Panc1 (cell line): ENCODE measurements around the gene PLEKHG4B. TPM values are rescaled to one million over a fixed set of nuclear protein-coding genes. Genes with fewer than 3 reads are reported as not detected.

Source experiments
- ATAC-seq: fragments of 200-7000 bp; cut with Tn5 transposase; 2 replicates; pipeline ENCODE4 v1.9.1; 2020; ENCODE audit warnings: mild to moderate bottlenecking, moderate library complexity
- BruUV-seq: library from RNA; stranded (reverse); fragments of 400-500 nt; replicated peaks from 2 replicates; lab custom pipeline; 2021; lab: Mats Ljungman, UMichigan
- CTCF ChIA-PET: fragments of 300-600 bp; sonication (Branson Sonifier 250); formaldehyde crosslinking; loops from one replicate; lab custom pipeline; 2022; ENCODE audit warnings: antibody characterized with exemption; lab: Charles Lee
- POLR2A ChIA-PET: fragments of 300-600 bp; sonication (Branson Sonifier 250); formaldehyde crosslinking; loops from one replicate; lab custom pipeline; 2022; ENCODE audit warnings: antibody characterized with exemption; lab: Charles Lee
- DNase-seq: peaks from one replicate; pipeline ENCODE4 v3.0.0-alpha.2; 2010; ENCODE audit warnings: low read depth, low spot score
- H3K27ac ChIP-seq: 2 replicates; pipeline ENCODE4 v1.5.1; 2011; ENCODE audit warnings: mild to moderate bottlenecking, low read length, inconsistent platforms
- H3K27me3 ChIP-seq: fragments of 200-500 bp; sonication (Bioruptor generic); 2 replicates; pipeline ENCODE4 v1.6.0; 2014; ENCODE audit warnings: low read length, inconsistent platforms; ENCODE audit not compliant: control insufficient read depth, insufficient read depth
- H3K36me3 ChIP-seq: fragments of 200-500 bp; sonication (Bioruptor generic); 2 replicates; pipeline ENCODE4 v1.5.1; 2014; ENCODE audit warnings: inconsistent platforms, mild to moderate bottlenecking, low read length, moderate library complexity; ENCODE audit not compliant: control insufficient read depth, insufficient read depth
- H3K4me1 ChIP-seq: 2 replicates; pipeline ENCODE4 v1.5.1; 2011; ENCODE audit warnings: inconsistent platforms, mild to moderate bottlenecking, low read length, moderate library complexity; ENCODE audit not compliant: control insufficient read depth, insufficient read depth
- H3K4me3 ChIP-seq, 2 experiments: 2 replicates each; pipeline ENCODE4 v1.5.1; 2011 to 2012; ENCODE audit warnings: low read depth in 2 of 2, low read length in 2 of 2, mild to moderate bottlenecking in 2 of 2, inconsistent platforms in 1 of 2, moderate library complexity in 1 of 2
- H3K9me3 ChIP-seq: fragments of 200-500 bp; sonication (Bioruptor generic); 2 replicates; pipeline ENCODE4 v1.5.1; 2014; ENCODE audit warnings: low read depth, mild to moderate bottlenecking, inconsistent platforms, low read length, moderate library complexity; ENCODE audit not compliant: control insufficient read depth, insufficient read depth
- CTCF ChIP-seq: fragments of 450-650 bp; IDR thresholded peaks from 2 replicates; pipeline ENCODE4 v1.5.1; 2017; ENCODE audit warnings: mild to moderate bottlenecking
- POLR2AphosphoS5 ChIP-seq: IDR thresholded peaks from 2 replicates; pipeline ENCODE4 v1.6.1; 2012; ENCODE audit warnings: mild to moderate bottlenecking, low read depth, low read length, moderate library complexity
- REST ChIP-seq, 2 experiments: IDR thresholded peaks; 2 replicates each; pipeline ENCODE4 v1.6.1; 2011 to 2012; ENCODE audit warnings: low read depth in 2 of 2, control low read depth in 1 of 2, low read length in 1 of 2, mild to moderate bottlenecking in 1 of 2, moderate library complexity in 1 of 2; ENCODE audit not compliant: insufficient read depth in 1 of 2
- SIN3A ChIP-seq: IDR thresholded peaks from 2 replicates; pipeline ENCODE4 v1.6.1; 2012; ENCODE audit warnings: low read depth, mild to moderate bottlenecking, low read length, moderate library complexity, borderline replicate concordance; ENCODE audit not compliant: insufficient read depth
- TCF7L2 ChIP-seq: IDR thresholded peaks from 2 replicates; pipeline ENCODE4 v1.6.1; 2011; ENCODE audit warnings: mild to moderate bottlenecking, low read depth, low read length, inconsistent platforms
- in situ Hi-C: cut with HindIII; loops from 2 replicates; pipeline ENCODE4 v1.10.0; 2016; ENCODE audit warnings: low sequenced_read_pairs, low pct_unique_long_range_greater_than_20kb
- intact Hi-C: fragments of 100-400 bp; cut with micrococcal nuclease; formaldehyde crosslinking; loops from one replicate; pipeline ENCODE4 v1.10.0; 2022; ENCODE audit not compliant: unreplicated experiment
- total RNA-seq: library from RNA; stranded (reverse); gene quantifications from one replicate; pipeline ENCODE4 v1.2.1, GENCODE V29; 2021; ENCODE audit not compliant: unreplicated experiment

The PLEKHG4B gene
- total RNA-seq, 1 experiment from 2014 or later = 8.9 TPM

GRCh38 chr5:207599-207998 lies 115.6 kb downstream of the PLEKHG4B start:
- Histone ChIP-seq H3K27me3 (no peaks in the 10 kb centered on the region), H3K27ac (no peak overlapping the region), H3K4me3 (no peak overlapping the region), H3K9me3 (no peaks in the 10 kb centered on the region), H3K4me1 (peaks cover 27% of the 10 kb centered on the region), H3K36me3 (no peaks in the 10 kb centered on the region)
- ChIA-PET CTCF (no interaction called here), POLR2A (no interaction called here)
- ATAC-seq (no peak), DNase-seq (no peak)
- in situ Hi-C loops (no loop called here), intact Hi-C loops (no loop called here)
- no TSS peak for BruUV-seq
- TF ChIP-seq SIN3A = no peak
- TF ChIP-seq CTCF = no peak
- no peak for TF ChIP-seq REST (IDR thresholded peaks at IDR 0.05; ENCODE audit: insufficient read depth in 1 of 2, low read depth in 2 of 2, low read length in 1 of 2)
- TF ChIP-seq TCF7L2 = no peak
- TF ChIP-seq POLR2AphosphoS5 = no peak

GRCh38 chr5:208449-209114 lies 116.6 kb downstream of the PLEKHG4B start:
- Histone ChIP-seq H3K27me3 (no peaks in the 10 kb centered on the region), H3K4me1 (peaks cover 27% of the 10 kb centered on the region), H3K36me3 (no peaks in the 10 kb centered on the region; the same call in 1 of the 2 replicates), H3K4me3 (no peak overlapping the region), H3K9me3 (no peaks in the 10 kb centered on the region), H3K27ac (no peak overlapping the region)
- TF ChIP-seq REST (IDR thresholded peaks at IDR 0.05; ENCODE audit: insufficient read depth in 1 of 2, low read depth in 2 of 2, low read length in 1 of 2) (no peak), POLR2AphosphoS5 (no peak), TCF7L2 (no peak), SIN3A (no peak), CTCF (no peak)
- intact Hi-C loops = no loop called here
- BruUV-seq = TSS peak; percentile 45
- in situ Hi-C loops = no loop called here
- DNase-seq (no peak), ATAC-seq (no peak)
- CTCF ChIA-PET = no interaction called here
- POLR2A ChIA-PET = no interaction called here
